GM21447 (cell line): ENCODE measurements around the gene PCDHB16.
"Not testable (repeated sequence)": the region's sequence is repeated elsewhere in the genome, so short reads cannot be mapped to it uniquely, and the experiment has no call there.

Source experiments
- ATAC-seq: cut with Tn5 transposase; IDR thresholded peaks from one replicate; pipeline ENCODE4 v1.9.1; 2021; ENCODE audit not compliant: unreplicated experiment

The PCDHB16 gene

DNA sequence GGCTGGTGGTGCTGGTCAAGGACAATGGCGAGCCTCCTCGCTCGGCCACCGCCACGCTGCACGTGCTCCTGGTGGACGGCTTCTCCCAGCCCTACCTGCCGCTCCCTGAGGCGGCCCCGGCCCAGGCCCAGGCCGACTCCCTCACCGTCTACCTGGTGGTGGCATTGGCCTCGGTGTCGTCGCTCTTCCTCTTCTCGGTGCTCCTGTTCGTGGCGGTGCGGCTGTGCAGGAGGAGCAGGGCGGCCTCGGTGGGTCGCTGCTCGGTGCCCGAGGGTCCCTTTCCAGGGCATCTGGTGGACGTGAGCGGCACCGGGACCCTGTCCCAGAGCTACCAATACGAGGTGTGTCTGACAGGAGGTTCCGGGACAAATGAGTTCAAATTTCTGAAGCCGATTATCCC is 43.2 kb downstream of the PCDHB16 start:
- not testable (repeated sequence) for ATAC-seq

GRCh38 chr5:141234109-141234667 is 52.0 kb downstream of the PCDHB16 start:
- ATAC-seq, result no peak
